Stromal cell of bone marrow (primary cell): ENCODE measurements around the gene DIP2A.
"Not testable (repeated sequence)": the region's sequence is repeated elsewhere in the genome, so short reads cannot be mapped to it uniquely, and the experiment has no call there.

ENCODE experiments used
- DNase-seq: peaks from one replicate; pipeline ENCODE4 v3.0.0-alpha.2; 2012; ENCODE audit warnings: low read depth

Gene DIP2A

DNA sequence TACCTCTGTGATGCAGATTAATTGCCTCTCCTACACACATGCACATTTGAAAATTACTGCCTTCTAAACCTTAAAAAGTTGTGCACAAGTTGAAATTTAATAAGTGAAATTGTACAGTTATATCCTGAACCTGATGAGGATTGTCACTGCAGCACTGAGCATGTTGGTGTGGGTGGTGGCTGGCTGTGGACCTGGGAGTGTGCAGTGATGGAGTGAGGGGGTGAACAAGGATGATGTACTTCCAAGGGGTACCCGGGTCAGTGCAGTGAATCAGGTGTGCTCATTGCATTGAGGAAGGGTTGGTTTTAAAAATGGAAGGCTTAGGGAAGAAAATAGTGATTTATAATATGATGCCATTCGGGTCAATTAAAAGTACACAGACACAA, 24.1 kb downstream of the DIP2A start:
- no peak for DNase-seq

- DNase-seq, result peak; percentile 18
These were observed 24.9 kb downstream of the DIP2A start for GRCh38 chr21:46483300-46484295.

DNA sequence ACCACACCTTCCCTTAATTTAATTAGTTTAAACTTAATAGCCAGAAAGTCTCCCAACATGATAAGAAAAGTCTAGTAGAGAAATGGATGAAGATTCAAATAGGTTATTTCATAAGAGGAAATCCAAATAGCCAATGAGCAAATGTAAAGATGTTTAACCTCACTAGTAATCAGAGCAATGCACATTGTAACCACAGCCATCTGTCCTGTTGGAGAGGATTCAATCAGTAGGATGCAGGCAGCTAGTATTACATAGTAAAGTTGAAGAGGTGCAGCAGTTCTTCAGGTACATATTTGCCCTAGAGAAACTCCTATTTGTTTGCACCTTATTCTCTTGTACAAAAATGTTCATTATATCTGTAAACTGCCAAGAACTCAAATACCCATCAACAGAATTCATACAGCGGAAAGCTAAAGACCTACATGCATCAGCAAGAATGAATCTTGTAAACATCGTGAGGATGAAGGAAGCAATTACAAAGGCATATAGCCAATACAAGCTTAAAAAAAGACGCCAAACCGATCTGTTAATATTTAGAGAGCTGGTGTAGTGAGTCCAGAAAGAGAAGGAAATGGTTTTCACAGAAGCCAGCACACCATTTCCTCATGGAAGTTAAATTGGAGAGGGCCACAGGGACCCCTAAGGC, 27.9 kb downstream of the DIP2A start:
- DNase-seq, result no peak

DNA sequence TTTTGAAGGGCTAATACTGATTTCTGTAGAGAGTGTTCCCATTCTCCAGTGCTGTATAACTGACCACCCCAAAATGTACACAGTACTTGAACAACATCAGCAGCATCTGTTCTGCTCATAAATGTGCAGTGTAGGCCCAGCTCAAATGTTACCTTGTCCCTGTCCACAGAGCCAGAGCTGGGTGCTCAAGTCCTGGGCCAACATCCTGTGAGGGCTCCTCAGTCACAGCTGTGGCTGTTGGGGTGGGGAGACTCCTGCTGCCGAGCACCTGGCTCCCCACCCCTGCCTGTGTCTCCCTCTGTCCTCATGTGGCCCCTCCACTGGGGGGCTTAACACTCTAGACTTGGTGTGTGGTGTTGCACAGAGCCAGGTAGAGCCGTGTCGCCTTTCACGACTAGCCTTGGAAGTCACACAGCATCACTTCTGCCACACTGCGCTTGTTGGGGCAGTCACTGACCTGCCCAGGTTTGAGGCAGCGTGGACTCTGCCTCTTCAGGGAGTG, 30.5 kb downstream of the DIP2A start:
- DNase-seq, result no peak

- no peak for DNase-seq
These were observed 31.1 kb downstream of the DIP2A start for GRCh38 chr21:46489800-46490199.

- DNase-seq, result no peak
These were observed 32.9 kb downstream of the DIP2A start for GRCh38 chr21:46491553-46491952.

DNA sequence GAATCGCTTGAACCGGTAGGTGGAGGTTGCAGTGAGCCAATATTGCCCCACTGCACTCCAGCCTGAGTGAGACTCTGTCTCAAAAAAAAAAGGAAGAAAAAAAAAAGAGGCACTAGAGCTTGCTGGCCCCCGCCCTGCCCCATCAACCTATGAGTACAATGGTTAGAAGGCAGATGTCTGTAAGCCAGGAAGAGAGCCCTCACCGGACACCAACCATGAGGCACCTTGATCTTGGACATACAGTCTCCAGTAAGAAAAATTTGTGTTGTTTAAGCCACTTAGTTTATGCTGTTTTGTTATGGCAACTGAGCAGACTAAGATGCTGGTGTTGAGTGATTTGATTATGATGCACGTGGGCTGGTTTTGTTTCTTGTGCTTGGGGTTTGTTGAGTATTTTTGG, 34.2 kb downstream of the DIP2A start:
- DNase-seq, result no peak

GRCh38 chr21:46493828-46494227, 35.1 kb downstream of the DIP2A start:
- DNase-seq, result no peak

- no peak for DNase-seq
These were observed 39.8 kb downstream of the DIP2A start for GRCh38 chr21:46498335-46499050.

GRCh38 chr21:46500224-46500861, 41.7 kb downstream of the DIP2A start:
- DNase-seq, result no peak

GRCh38 chr21:46503922-46504550, 45.3 kb downstream of the DIP2A start:
- no peak for DNase-seq

- DNase-seq, result no peak
These were observed 46.0 kb downstream of the DIP2A start for GRCh38 chr21:46504666-46505065.

DNA sequence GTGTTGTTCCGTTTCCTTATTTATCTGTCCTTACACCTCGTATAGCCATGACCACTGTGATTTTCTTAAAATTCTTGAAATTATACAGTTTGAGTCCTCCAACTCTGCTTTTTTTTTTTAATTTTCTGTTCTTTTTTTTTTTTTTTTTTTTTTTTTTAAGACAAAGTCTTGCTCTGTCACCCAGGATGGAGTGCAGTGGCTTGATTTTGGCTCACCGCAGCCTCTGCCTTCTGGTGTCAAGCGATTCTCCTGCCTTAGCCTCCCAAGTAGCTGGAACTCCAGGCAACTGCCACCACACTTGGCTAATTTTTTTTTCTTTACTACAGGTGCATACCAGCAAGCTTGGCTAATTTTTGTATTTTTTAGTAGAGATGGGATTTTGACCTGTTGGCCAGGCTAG, 48.9 kb downstream of the DIP2A start:
- DNase-seq, result no peak

DNA sequence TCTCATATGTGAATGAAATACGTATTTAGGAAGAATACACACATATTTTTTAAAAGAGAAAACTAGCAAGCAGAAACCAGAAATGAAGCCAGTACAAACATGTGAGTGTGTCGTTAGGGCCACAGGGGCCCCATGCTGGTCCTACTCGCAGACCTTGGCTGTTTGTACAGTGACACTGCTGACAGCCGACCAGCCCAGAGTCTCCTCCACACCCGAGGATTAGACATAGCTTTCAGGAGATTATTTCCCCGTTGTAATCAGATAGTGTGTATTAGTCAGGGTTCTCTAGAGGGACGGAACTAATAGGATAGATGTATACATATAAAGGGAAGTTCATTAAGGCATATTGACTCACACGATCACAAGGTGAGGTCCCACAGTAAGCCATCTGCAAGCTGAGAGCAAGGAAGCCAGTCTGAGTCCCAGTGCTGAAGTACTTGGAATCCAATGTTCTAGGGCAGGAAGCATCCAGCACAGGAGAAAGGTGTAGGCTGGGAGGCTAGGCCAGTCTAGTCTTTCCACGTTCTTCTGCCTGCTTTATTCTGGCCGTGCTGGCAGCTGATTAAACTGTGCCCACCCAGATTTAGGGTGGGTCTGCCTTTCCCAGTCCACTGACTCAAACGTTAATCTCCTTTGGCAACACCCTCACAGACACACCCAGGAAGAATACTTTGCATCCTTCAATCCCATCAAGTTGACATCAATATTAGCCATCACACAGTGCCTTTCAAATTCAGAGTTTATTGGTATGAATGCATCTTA, 51.2 kb downstream of the DIP2A start:
- peak; percentile 86 for DNase-seq

- DNase-seq, result no peak
These were observed 56.4 kb downstream of the DIP2A start for GRCh38 chr21:46515109-46515508.

DNA sequence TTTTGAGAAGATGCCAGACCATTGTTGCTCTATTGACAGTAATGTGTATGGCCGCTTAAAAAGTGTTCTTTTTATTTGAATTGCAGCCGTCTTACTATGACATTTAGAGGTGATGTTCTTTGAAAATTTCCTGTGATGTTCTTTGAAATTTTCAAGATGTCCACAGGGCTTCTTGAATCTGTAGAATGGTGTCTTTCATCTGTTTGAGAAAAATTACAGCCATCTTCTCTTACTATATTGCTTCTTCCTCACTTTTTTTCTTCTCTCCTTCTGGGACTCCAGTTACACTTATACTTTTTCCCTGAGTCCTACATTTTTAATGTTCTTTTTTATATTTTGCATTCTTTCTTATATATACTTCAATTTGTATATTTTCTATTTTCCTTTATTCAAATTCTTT, 57.4 kb downstream of the DIP2A start:
- DNase-seq, result no peak

DNA sequence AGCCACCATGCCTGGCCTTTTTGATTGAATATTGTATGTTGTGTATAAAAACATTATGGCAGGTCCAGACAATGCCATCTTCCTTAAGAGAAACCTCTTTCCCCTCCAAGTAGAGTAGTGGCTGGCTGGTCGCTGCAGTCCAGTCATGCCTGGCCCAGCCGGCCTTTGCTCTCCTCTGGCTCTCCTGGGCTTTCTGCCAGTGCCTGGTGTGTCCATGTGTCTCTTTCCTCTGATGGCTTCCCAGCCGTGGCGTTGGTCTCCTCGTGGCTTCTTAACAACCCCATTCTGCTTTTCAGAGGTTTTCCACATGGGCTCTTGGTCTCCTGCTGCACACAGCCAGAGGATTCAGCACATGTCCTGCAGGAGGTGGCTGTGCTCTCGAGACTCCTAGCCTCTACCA, 58.7 kb downstream of the DIP2A start:
- DNase-seq, result peak; percentile 13

GRCh38 chr21:46518983-46519583, 60.4 kb downstream of the DIP2A start:
- DNase-seq, result no peak

GRCh38 chr21:46527393-46527792, 68.7 kb downstream of the DIP2A start:
- not testable (repeated sequence) for DNase-seq

DNA sequence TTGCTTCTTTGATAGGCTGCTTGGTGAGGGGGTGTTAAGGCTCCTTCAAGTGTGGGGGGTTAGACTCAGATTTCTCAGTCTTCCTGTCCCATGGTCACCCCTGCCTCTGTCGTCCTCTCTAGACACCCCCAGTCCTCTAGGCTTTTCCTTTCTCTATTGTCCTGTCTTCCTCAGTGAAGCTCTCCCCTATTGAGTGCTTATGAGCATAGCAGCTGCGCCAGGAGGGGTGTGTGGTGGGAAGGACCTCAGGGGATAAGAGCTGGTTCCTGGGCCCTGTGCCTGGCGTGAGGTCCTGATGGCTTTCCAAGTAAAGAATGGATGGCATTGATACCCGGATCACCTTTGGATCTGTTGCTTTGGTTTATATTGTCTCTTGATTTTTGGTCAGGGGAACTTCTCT, 69.1 kb downstream of the DIP2A start:
- no peak for DNase-seq
